Measurements from ENCODE around the gene FAM9C. TPM values are rescaled to one million over a fixed set of nuclear protein-coding genes. Genes with fewer than 3 reads are reported as not detected.

The FAM9C gene
- total RNA-seq, 1 experiment from 2014 or later = not detected

DNA sequence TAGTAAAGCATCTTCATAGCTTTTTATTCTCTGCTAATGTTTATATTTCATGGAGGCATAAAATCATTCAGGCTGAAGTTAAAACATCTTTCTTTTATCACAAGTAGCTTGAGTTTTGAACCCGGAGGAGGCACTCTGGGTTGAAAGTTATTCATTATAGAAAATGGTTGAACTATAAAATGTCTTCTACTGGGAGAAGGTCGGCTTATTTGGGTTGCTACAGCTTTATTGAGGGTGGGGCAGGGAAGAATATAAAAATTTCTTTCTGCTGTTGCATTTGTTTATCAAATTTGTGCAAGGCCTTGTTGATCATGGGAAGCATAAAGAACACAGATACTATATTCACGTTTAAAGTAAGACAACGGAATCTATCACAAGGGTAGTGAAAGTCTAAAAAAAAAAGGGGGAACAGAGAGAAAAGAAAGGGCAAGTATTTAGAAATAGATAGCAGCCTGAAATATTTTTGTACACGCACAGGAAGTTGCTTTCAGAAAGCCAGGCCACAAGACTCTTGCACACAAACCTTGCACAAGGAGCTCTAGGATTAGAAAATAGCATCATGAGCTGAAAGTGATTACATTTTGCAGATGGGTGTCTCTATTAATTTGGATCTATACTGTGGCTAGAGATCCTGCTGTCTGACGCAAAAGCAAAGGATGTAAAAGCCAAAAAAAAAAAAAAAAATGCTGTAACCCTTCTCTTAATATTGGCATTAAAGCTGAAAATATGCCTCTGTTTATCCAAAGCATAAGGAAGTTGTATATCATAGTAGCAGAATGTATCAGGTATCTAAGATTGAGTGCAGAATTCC, 37.2 kb upstream of the FAM9C start:
- no peak overlapping the region for H3K27ac ChIP-seq (ENCODE audit: low read depth, low read length)
- ChIA-PET RAD21 (ENCODE audit: low non-redundant PET in 1 of 2, low total read pairs in 2 of 2, uncharacterized antibody in 2 of 2, unreplicated experiment in 2 of 2) (interaction anchor here in 1 of 2 experiments (0.7 kb wide), 2 partner anchors 86 to 221 kb away, joined by 3 read pairs; no protein-coding TSS in a partner anchor), CTCF (no interaction called here), POLR2A (interaction anchor here (0.9 kb wide), 1 partner anchor 104 kb away, joined by 3 read pairs; no protein-coding TSS in a partner anchor)
- no peaks in the 10 kb centered on the region for H3K9me3 ChIP-seq (ENCODE audit: control insufficient read depth in 1 of 2, insufficient read depth in 1 of 2, low read depth in 1 of 2, low read length in 2 of 2)
- no peak for DNase-seq (ENCODE audit: low read depth, low spot score)
- no peaks in the 10 kb centered on the region for H3K27me3 ChIP-seq (ENCODE audit: insufficient read depth, low read length)
- H3K4me3 ChIP-seq (replicated peaks in 1 of 2; ENCODE audit: low read depth in 1 of 2, low read length in 2 of 2) = no peak overlapping the region
- no TSS peak for BruUV-seq (replicated peaks)
- H2AFZ ChIP-seq (ENCODE audit: low read depth, low read length, poor library complexity, severe bottlenecking) = no peak overlapping the region
- no peaks in the 10 kb centered on the region for H3K4me1 ChIP-seq (ENCODE audit: control insufficient read depth in 1 of 2, insufficient read depth in 2 of 2, low read length in 2 of 2)
- intact Hi-C loops (cut with micrococcal nuclease) = no loop called here
- ATAC-seq = no peak
- no peaks in the 10 kb centered on the region for H4K20me1 ChIP-seq (ENCODE audit: insufficient read depth)
- no peaks in the 10 kb centered on the region for H3K36me3 ChIP-seq (ENCODE audit: control insufficient read depth in 1 of 2, insufficient read depth in 2 of 2, low read length in 2 of 2)
- no peak overlapping the region for H3K4me2 ChIP-seq (ENCODE audit: low read length)
- H3K9me2 ChIP-seq (ENCODE audit: insufficient read depth) = no peaks in the 10 kb centered on the region
- H3K79me2 ChIP-seq (ENCODE audit: insufficient read depth, low read length) = no peaks in the 10 kb centered on the region
- H3K9ac ChIP-seq (ENCODE audit: low read length) = no peak overlapping the region
- TF ChIP-seq, protein P1, sequence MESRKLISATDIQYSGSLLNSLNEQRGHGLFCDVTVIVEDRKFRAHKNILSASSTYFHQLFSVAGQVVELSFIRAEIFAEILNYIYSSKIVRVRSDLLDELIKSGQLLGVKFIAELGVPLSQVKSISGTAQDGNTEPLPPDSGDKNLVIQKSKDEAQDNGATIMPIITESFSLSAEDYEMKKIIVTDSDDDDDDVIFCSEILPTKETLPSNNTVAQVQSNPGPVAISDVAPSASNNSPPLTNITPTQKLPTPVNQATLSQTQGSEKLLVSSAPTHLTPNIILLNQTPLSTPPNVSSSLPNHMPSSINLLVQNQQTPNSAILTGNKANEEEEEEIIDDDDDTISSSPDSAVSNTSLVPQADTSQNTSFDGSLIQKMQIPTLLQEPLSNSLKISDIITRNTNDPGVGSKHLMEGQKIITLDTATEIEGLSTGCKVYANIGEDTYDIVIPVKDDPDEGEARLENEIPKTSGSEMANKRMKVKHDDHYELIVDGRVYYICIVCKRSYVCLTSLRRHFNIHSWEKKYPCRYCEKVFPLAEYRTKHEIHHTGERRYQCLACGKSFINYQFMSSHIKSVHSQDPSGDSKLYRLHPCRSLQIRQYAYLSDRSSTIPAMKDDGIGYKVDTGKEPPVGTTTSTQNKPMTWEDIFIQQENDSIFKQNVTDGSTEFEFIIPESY (IDR thresholded peaks at IDR 0.05; ENCODE audit: extremely low read depth, insufficient replicate concordance, low read length) = no peak
- TF ChIP-seq, protein P2, sequence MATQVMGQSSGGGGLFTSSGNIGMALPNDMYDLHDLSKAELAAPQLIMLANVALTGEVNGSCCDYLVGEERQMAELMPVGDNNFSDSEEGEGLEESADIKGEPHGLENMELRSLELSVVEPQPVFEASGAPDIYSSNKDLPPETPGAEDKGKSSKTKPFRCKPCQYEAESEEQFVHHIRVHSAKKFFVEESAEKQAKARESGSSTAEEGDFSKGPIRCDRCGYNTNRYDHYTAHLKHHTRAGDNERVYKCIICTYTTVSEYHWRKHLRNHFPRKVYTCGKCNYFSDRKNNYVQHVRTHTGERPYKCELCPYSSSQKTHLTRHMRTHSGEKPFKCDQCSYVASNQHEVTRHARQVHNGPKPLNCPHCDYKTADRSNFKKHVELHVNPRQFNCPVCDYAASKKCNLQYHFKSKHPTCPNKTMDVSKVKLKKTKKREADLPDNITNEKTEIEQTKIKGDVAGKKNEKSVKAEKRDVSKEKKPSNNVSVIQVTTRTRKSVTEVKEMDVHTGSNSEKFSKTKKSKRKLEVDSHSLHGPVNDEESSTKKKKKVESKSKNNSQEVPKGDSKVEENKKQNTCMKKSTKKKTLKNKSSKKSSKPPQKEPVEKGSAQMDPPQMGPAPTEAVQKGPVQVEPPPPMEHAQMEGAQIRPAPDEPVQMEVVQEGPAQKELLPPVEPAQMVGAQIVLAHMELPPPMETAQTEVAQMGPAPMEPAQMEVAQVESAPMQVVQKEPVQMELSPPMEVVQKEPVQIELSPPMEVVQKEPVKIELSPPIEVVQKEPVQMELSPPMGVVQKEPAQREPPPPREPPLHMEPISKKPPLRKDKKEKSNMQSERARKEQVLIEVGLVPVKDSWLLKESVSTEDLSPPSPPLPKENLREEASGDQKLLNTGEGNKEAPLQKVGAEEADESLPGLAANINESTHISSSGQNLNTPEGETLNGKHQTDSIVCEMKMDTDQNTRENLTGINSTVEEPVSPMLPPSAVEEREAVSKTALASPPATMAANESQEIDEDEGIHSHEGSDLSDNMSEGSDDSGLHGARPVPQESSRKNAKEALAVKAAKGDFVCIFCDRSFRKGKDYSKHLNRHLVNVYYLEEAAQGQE (IDR thresholded peaks at IDR 0.05; ENCODE audit: low read depth) = no peak
- no peak for TF ChIP-seq TCF7L2 (IDR thresholded peaks at IDR 0.05; ENCODE audit: borderline replicate concordance, extremely low read depth, insufficient read depth, insufficient read length)
